H9 (cell line): Measurements from ENCODE around the gene ADAMTSL5. TPM values are rescaled to one million over a fixed set of nuclear protein-coding genes. Genes with fewer than 3 reads are reported as not detected.

Experiments
- DNase-seq: peaks from one replicate; pipeline ENCODE4 v3.0.0-alpha.2; 2017
- H2AFZ ChIP-seq: one replicate; pipeline ENCODE4 v1.6.1; 2013; ENCODE audit warnings: mild to moderate bottlenecking, low read length, control low read depth, moderate library complexity
- H2AK5ac ChIP-seq: 2 replicates; pipeline ENCODE4 v1.6.1; 2013; ENCODE audit warnings: low read length, control low read depth, mixed read lengths; ENCODE audit not compliant: insufficient read length
- H2BK120ac ChIP-seq: one replicate; pipeline ENCODE4 v1.6.1; 2013; ENCODE audit warnings: low read depth, mild to moderate bottlenecking, low read length, control low read depth, inconsistent platforms; ENCODE audit not compliant: poor library complexity, severe bottlenecking
- H2BK12ac ChIP-seq: 2 replicates; pipeline ENCODE4 v1.6.1; 2013; ENCODE audit warnings: low read length, control low read depth, mixed read lengths, low read depth; ENCODE audit not compliant: insufficient read length
- H2BK15ac ChIP-seq: 2 replicates; pipeline ENCODE4 v1.6.1; 2013; ENCODE audit warnings: low read depth, low read length, control low read depth
- H2BK20ac ChIP-seq: one replicate; pipeline ENCODE4 v1.6.1; 2013; ENCODE audit warnings: low read depth, mild to moderate bottlenecking, low read length, control low read depth, inconsistent platforms; ENCODE audit not compliant: poor library complexity, severe bottlenecking
- H2BK5ac ChIP-seq: 2 replicates; pipeline ENCODE4 v1.6.1; 2013; ENCODE audit warnings: low read length, control low read depth, mixed read lengths; ENCODE audit not compliant: insufficient read length
- H3K14ac ChIP-seq: 2 replicates; pipeline ENCODE4 v1.6.1; 2013; ENCODE audit warnings: low read length, control low read depth; ENCODE audit not compliant: insufficient read depth
- H3K18ac ChIP-seq: 2 replicates; pipeline ENCODE4 v1.6.1; 2013; ENCODE audit warnings: low read depth, mild to moderate bottlenecking, mixed read lengths, low read length, control low read depth; ENCODE audit not compliant: insufficient read length
- H3K23ac ChIP-seq: 2 replicates; pipeline ENCODE4 v1.6.1; 2013; ENCODE audit warnings: low read length, control low read depth, mixed read lengths, low read depth; ENCODE audit not compliant: insufficient read length
- H3K23me2 ChIP-seq: 2 replicates; pipeline ENCODE4 v1.6.1; 2013; ENCODE audit warnings: low read depth, mild to moderate bottlenecking, mixed read lengths, low read length, control low read depth; ENCODE audit not compliant: insufficient read length, poor library complexity, severe bottlenecking
- H3K27ac ChIP-seq: 2 replicates; pipeline ENCODE4 v1.5.1; 2013; ENCODE audit warnings: low read length, control low read depth, mixed read lengths, low read depth; ENCODE audit not compliant: insufficient read length
- H3K27me3 ChIP-seq: 2 replicates; pipeline ENCODE4 v1.6.1; 2013; ENCODE audit warnings: low read length, control low read depth, inconsistent platforms; ENCODE audit not compliant: insufficient read depth
- H3K4ac ChIP-seq: 2 replicates; pipeline ENCODE4 v1.6.1; 2013; ENCODE audit warnings: low read depth, mild to moderate bottlenecking, control low read depth, inconsistent platforms, low read length, moderate library complexity
- H3K4me1 ChIP-seq: 2 replicates; pipeline ENCODE4 v1.6.1; 2013; ENCODE audit warnings: low read length, control low read depth, inconsistent platforms; ENCODE audit not compliant: insufficient read depth
- H3K4me2 ChIP-seq: 2 replicates; pipeline ENCODE4 v1.6.1; 2013; ENCODE audit warnings: low read length, control low read depth, mixed read lengths; ENCODE audit not compliant: insufficient read length, insufficient read depth
- H3K56ac ChIP-seq: 2 replicates; pipeline ENCODE4 v1.6.1; 2013; ENCODE audit warnings: low read depth, mild to moderate bottlenecking, mixed read lengths, low read length, control low read depth; ENCODE audit not compliant: insufficient read length
- H3K79me1 ChIP-seq: 2 replicates; pipeline ENCODE4 v1.6.1; 2013; ENCODE audit warnings: low read depth, mild to moderate bottlenecking, moderate library complexity, low read length, control low read depth, inconsistent platforms; ENCODE audit not compliant: insufficient read depth, poor library complexity, severe bottlenecking
- H3K79me2 ChIP-seq: 2 replicates; pipeline ENCODE4 v1.6.1; 2013; ENCODE audit warnings: low read length, control low read depth, inconsistent platforms; ENCODE audit not compliant: insufficient read depth
- H3K9ac ChIP-seq: 2 replicates; pipeline ENCODE4 v1.6.1; 2013; ENCODE audit warnings: low read length, control low read depth, mixed read lengths; ENCODE audit not compliant: insufficient read length; ENCODE audit errors: extremely low read depth
- H3K9me3 ChIP-seq: one replicate; pipeline ENCODE4 v1.6.1; 2013; ENCODE audit warnings: low read depth, low read length, inconsistent platforms; ENCODE audit not compliant: control insufficient read depth
- H3T11ph ChIP-seq: one replicate; pipeline ENCODE4 v1.6.1; 2013; ENCODE audit warnings: mild to moderate bottlenecking, low read length, control low read depth, inconsistent platforms
- H4K20me1 ChIP-seq: one replicate; pipeline ENCODE4 v1.6.1; 2013; ENCODE audit not compliant: control insufficient read depth, insufficient read length, insufficient read depth
- H4K5ac ChIP-seq: 2 replicates; pipeline ENCODE4 v1.6.1; 2013; ENCODE audit warnings: low read depth, mild to moderate bottlenecking, mixed read lengths, low read length, control low read depth; ENCODE audit not compliant: insufficient read length
- H4K8ac ChIP-seq: replicated peaks from 2 replicates; pipeline ENCODE4 v1.6.1; 2013; ENCODE audit warnings: low read length, control low read depth, mixed read lengths, low read depth; ENCODE audit not compliant: insufficient read length
- H4K91ac ChIP-seq: 2 replicates; pipeline ENCODE4 v1.6.1; 2013; ENCODE audit warnings: low read depth, mild to moderate bottlenecking, moderate library complexity, mixed read lengths, low read length, control low read depth; ENCODE audit not compliant: insufficient read length
- H3K27ac Mint-ChIP-seq, 3 experiments: 2 replicates in 2 of 3; 3 replicates in 1 of 3; pipeline ENCODE4 v1.8.0; 2020 to 2021; ENCODE audit warnings: mixed read lengths in 3 of 3, mild to moderate bottlenecking in 1 of 3, moderate library complexity in 1 of 3
- H3K27me3 Mint-ChIP-seq: 2 replicates; pipeline ENCODE4 v1.8.0; 2021; ENCODE audit warnings: low read depth, mild to moderate bottlenecking, moderate library complexity, mixed read lengths
- H3K36me3 Mint-ChIP-seq, 3 experiments: 2 replicates in 2 of 3; 3 replicates in 1 of 3; pipeline ENCODE4 v1.8.0; 2020 to 2021; ENCODE audit warnings: low read depth in 3 of 3, mixed read lengths in 3 of 3; ENCODE audit not compliant: insufficient read depth in 1 of 3
- H3K4me1 Mint-ChIP-seq, 2 experiments: 2 replicates each; pipeline ENCODE4 v1.8.0; 2020; ENCODE audit warnings: mixed read lengths in 2 of 2
- H3K4me3 Mint-ChIP-seq, 2 experiments: 2 replicates in 1 of 2; 3 replicates in 1 of 2; pipeline ENCODE4 v1.8.0; 2020 to 2021; ENCODE audit warnings: mild to moderate bottlenecking in 2 of 2, mixed read lengths in 2 of 2, moderate library complexity in 1 of 2
- H3K9me3 Mint-ChIP-seq, 2 experiments: 2 replicates in 1 of 2; 3 replicates in 1 of 2; pipeline ENCODE4 v1.8.0; 2020; ENCODE audit warnings: mild to moderate bottlenecking in 2 of 2, mixed read lengths in 2 of 2, moderate library complexity in 1 of 2
- WGBS: extraction: QIAGEN DNeasy Blood & Tissue Kit; methylation state at CpG from one replicate; pipeline ENCODE4 v1.1.7; 2013; ENCODE audit warnings: missing lambda C conversion rate, low lambda C conversion rate, mixed read lengths; ENCODE audit not compliant: insufficient read length; ENCODE audit errors: extremely low coverage; 5-methylcytosine and 5-hydroxymethylcytosine counted together
- total RNA-seq: library from RNA; stranded (reverse); gene quantifications from 2 replicates; pipeline ENCODE4 v1.2.1, GENCODE V29; 2021
- TF ChIP-seq, protein P1 (sequence below): fragments of 200-600 bp; sonication (generic); conservative IDR thresholded peaks from 3 replicates; pipeline ENCODE4 v1.8.0; 2021; ENCODE audit warnings: antibody characterized with exemption, mild to moderate bottlenecking

ADAMTSL5 gene
- total RNA-seq, 1 experiment from 2014 or later: 1.5 TPM

GRCh38 chr19:1489463-1490310 lies 23.1 kb downstream of the ADAMTSL5 start:
- Histone ChIP-seq H2BK12ac (no peak overlapping the region), H3K23me2 (peaks cover 9% of the 10 kb centered on the region), H4K91ac (no peak overlapping the region), H2AFZ (no peak overlapping the region), H2BK5ac (no peak overlapping the region), H2BK120ac (no peak overlapping the region), H3K4me2 (peak overlapping the region; percentile 22), H4K8ac (no peak overlapping the region), H2BK15ac (no peak overlapping the region), H3K27ac (no peak overlapping the region), H3K56ac (no peak overlapping the region), H4K5ac (no peak overlapping the region), H3K9me3 (no peaks in the 10 kb centered on the region), H3K79me2 (no peaks in the 10 kb centered on the region), H3T11ph (no peak overlapping the region), H3K27me3 (peaks cover 3% of the 10 kb centered on the region; the same call in 1 of the 2 replicates), H3K18ac (no peak overlapping the region), H4K20me1 (no peaks in the 10 kb centered on the region), H3K4ac (no peak overlapping the region), H2AK5ac (no peak overlapping the region), H3K23ac (no peak overlapping the region), H3K14ac (no peak overlapping the region; the same call in 1 of the 2 replicates), H3K9ac (no peak overlapping the region), H2BK20ac (no peak overlapping the region), H3K4me1 (no peaks in the 10 kb centered on the region), H3K79me1 (no peaks in the 10 kb centered on the region)
- H3K36me3 Mint-ChIP-seq: no peaks in the 10 kb centered on the region; a peak in 1 of 7 replicates
- no CpG with 5 or more reads among the region's 37 CpGs for WGBS
- H3K9me3 Mint-ChIP-seq: no peaks in the 10 kb centered on the region; a peak in 1 of 5 replicates
- H3K27ac Mint-ChIP-seq: no peak overlapping the region
- DNase-seq: no peak
- H3K27me3 Mint-ChIP-seq: peaks cover 33% of the 10 kb centered on the region
- H3K4me1 Mint-ChIP-seq: peaks cover 4 to 13% of the 10 kb centered on the region in 2 experiments
- peak overlapping the region; percentile 76 to 81 for H3K4me3 Mint-ChIP-seq
- TF ChIP-seq, protein P1, sequence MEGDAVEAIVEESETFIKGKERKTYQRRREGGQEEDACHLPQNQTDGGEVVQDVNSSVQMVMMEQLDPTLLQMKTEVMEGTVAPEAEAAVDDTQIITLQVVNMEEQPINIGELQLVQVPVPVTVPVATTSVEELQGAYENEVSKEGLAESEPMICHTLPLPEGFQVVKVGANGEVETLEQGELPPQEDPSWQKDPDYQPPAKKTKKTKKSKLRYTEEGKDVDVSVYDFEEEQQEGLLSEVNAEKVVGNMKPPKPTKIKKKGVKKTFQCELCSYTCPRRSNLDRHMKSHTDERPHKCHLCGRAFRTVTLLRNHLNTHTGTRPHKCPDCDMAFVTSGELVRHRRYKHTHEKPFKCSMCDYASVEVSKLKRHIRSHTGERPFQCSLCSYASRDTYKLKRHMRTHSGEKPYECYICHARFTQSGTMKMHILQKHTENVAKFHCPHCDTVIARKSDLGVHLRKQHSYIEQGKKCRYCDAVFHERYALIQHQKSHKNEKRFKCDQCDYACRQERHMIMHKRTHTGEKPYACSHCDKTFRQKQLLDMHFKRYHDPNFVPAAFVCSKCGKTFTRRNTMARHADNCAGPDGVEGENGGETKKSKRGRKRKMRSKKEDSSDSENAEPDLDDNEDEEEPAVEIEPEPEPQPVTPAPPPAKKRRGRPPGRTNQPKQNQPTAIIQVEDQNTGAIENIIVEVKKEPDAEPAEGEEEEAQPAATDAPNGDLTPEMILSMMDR: no peak
